Right lung (tissue), 5 donors: ENCODE results near the gene ZFHX3. TPM values are rescaled to one million over a fixed set of nuclear protein-coding genes. Genes with fewer than 3 reads are reported as not detected.

ENCODE experiments used
- DNase-seq, 2 donors: peaks; one replicate each; pipeline ENCODE4 v3.0.0-alpha.2; 2013
- polyA plus RNA-seq, 5 donors: library from polyadenylated mRNA; unstranded; fragments of 120-200 nt; gene quantifications; one replicate each; pipeline versions ENCODE4 v1.2.1 to v1.2.3, GENCODE V29; 2013; ENCODE audit warnings: inconsistent platforms in 1 of 5, low replicate concordance in 1 of 5; ENCODE audit not compliant: insufficient read length in 5 of 5, insufficient read depth in 1 of 5

The ZFHX3 gene
- polyA plus RNA-seq, 5 donors: 20.7 to 34.7 (median 26.6) TPM

DNA sequence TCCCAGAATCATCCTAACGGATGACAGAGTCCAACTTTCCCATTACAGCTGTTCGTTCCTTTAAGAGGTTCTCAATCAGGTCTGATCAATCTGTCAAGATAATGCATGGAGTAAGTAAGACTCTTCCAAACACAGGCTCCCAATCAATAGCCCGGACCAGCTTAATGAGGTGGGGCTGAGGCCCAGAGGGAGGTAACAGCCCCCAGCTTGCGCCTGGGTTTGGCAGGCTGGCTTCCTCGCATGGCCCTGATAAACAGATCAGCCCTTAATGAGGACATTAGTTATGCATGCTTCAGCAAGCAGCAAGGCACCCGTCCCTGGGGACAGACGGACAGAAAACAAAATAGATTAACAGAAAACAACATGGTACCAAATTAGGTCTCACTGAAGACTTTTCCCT lies 145.7 kb downstream of the ZFHX3 start:
- no peak for DNase-seq

DNA sequence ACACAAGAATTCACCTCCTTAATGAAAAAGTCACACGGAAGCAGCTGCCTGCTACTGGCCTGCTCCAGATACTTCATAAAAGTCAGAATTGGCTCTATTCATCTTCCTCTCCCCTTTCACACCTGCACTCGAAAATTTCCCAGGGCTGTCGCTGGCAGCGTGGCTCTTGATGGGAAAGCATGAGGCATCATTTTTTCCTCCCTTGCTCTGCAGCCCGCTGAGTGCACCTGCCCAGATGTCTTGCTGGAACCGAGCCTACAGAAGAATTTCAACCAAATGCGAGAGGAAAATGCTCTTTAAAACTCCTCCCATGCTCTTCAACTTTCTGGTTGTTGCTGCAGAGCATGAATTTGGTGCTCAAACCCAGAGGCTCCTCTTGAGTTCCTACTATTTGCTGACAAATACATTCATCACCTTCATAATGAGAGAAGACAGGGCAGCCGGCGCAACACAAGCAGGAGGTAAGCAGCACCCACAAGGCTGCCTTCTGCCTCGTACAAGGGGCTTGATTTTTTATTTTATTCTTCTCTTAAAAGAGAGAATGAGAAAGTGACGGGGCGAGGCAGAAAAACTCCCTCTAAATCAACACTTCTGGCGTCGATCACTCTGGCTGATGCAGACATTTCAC lies 146.8 kb downstream of the ZFHX3 start:
- DNase-seq: no peak

DNA sequence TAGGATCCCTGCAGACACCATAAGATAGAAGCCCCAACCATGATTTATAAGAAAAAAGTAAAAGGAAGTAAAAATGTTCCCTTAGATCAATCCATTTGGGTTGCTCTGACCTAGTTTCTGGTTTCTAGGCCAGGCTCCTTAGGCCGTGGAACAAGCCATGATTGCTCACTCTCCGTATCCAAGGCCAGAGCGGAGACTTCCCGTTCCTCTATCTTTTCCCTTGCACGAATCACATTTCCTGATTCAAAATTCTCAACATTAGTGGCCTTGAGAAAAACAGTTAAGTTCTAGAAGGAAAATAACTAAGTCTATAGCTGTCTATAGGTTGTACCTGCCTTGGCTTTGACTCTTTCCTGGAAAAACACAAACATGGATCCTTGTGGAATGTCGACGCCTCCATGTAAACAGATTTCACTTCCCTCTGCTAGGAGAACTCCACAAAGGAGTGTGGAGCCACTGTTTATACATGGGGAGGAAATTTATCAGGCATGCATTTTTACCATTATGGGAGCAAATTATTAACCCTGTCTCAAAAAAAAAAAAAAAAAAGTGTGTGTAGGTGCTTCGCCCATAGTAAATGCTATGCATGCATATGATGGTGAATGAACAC lies 149.6 kb downstream of the ZFHX3 start:
- DNase-seq: no peak

DNA sequence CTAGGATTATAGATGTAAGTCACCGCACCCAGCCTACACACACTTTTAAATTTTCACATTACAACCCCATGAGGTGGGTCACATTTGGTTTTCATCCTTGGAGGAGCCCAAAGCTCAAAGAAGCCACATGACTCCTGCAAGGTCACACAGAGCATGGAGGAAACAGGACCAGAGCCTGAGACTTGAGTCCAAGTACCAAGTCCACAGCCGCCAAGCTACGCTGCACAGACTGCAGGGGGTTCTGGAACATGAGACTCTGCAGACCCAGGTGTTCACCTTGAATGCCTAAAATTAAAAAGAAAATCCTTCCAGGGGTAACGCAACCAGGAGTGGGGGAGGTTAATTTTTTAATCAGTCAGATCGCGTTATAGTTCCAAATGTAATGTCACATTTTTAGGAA lies 150.2 kb downstream of the ZFHX3 start:
- DNase-seq: no peak

DNA sequence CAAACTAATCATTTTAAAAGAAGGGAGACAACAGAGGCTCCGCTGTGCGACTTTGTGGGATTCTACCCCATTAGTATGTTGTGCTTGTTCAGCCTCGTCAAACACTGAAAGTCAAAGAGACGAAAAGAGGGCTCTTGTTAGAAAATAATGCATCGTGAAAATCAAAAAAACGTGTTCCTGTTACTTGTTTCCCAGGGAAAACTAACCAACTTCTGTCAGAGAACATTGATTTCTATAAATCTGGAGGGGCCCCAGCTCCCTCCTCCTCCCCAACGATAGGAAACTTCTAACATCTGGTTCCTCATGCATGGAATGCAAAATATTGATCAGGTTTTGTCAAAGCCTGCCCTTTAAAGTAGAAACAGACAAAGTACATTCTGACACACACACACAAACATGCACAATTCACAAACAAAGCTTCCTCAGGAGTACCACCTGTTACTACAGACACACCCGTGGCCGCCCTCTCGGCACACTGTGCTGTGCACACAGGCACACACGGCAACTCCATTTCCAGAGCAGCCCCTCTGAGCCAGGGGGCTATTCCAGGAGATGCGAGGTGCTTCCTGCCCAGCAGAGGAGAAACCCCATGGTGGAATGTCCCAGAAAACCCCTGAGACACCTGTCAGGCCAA lies 151.3 kb downstream of the ZFHX3 start:
- no peak for DNase-seq

DNA sequence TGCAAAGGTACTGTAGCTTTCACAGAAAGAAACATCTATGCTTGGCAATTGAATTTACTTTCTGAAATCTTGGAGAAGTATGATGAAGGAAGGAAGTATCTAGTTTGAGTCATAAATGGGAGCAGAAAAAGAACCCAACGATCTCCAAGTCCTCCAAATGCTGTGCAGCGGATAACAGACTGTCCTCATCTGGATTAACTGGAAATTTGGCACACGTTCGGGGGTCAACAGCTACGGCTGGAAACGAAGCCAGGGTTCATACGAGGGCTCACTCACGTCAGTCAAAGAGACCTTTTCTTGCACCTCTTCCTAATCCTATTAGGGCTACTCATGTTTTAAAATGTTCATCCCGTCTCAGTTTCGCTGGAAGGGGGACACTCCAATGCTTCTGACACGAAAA lies 152.0 kb downstream of the ZFHX3 start:
- DNase-seq: no peak

DNA sequence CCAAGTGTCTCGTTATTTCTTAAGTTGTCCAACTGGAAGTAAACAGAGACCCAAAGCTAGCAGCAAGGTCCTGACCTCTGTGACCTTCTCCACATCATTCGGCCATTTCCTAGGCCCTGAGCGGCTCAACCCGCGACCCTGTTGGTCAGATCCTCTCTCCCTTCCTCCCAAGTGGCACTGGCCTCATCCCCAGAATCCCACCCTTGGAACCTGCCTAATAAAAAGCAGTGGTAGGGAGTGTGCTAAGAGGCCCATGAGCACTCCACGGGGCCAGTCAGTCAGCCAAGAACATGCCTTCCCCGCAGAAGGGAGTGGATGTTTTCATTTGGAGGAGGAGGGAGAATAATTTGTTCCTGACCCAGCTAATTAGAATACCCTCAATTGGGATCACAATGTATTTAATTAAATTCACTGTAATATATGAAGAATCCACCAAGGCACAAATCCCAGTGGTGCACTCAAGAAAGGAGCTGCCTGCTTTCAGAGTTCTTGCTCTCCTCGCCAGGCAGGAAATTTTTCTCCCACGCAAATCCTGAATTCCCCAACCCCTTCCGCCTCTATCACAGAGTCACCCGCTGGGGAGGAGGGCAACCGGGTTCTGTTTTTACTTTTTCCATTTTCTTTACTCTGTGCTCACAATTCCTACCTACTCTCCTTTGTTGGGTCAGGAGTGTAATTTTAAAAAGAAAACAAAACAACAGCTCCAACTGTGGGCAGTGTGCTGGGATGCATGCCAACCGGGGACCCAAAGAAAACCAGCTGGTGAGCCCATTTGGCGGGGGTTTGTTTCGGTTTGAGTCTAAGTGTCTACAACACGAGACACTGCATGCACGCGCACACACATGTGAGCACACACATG lies 153.4 kb downstream of the ZFHX3 start:
- no peak for DNase-seq

DNA sequence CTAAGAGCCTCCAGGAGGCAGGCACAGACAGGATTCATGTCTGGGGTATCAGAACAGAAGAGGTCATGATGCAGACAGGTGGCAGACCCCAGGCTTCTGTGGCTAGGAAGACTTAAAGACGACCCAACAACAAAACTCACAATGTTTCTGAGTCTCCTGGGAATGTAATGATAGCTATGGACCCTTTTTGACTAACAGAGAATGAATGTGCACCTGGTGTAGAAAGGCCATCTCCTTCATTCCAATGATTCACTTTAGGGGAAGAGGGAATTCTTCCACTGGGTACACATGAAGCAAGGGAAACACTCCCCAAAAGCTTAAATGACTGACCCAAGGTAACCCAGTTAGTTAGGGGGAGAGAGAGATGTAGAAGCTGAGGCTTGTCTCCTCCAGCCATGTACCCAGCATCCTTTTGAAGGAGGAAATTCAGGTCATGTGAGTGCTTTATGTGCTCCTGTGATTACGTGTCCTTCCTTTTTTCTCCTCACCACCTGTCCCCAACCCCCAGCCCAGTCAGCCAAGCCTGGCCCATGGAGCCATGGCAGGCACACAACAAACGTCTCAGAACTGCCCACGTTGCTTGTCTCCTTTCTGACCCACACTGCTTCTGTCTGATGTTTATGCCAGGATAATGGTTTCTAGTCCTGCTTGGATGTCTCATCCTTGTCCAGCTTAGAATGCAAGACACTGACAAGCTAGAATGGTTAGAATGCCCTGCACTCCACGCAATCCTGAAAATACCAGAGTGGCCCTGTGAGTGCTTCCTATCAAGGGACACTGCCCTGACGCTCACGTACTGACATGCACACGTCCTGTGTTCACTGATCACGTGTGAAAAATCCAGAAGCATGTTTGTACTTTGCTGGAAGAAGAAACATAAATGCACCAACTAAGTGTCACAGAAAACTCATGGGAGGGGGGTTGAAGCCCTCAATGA lies 156.4 kb downstream of the ZFHX3 start:
- no peak for DNase-seq

DNA sequence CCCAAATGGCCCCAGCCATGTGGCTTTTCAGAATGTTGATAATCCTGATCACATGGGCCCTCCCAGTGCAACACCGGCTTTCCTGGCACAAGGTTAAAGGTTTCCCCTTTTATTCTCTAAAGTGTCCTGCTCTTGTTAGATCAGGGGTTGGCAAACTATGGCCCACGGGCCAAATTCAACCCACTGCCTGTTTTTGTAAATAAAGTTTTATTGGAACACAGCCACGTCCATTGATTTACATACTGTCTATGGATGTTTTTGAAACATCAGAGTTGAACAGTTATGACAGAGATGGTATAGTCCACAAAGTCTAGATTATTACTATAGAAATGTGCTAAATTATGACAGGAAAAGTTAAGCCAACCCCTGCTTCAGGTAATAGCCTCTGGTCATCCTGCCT lies 157.3 kb downstream of the ZFHX3 start:
- no peak for DNase-seq

DNA sequence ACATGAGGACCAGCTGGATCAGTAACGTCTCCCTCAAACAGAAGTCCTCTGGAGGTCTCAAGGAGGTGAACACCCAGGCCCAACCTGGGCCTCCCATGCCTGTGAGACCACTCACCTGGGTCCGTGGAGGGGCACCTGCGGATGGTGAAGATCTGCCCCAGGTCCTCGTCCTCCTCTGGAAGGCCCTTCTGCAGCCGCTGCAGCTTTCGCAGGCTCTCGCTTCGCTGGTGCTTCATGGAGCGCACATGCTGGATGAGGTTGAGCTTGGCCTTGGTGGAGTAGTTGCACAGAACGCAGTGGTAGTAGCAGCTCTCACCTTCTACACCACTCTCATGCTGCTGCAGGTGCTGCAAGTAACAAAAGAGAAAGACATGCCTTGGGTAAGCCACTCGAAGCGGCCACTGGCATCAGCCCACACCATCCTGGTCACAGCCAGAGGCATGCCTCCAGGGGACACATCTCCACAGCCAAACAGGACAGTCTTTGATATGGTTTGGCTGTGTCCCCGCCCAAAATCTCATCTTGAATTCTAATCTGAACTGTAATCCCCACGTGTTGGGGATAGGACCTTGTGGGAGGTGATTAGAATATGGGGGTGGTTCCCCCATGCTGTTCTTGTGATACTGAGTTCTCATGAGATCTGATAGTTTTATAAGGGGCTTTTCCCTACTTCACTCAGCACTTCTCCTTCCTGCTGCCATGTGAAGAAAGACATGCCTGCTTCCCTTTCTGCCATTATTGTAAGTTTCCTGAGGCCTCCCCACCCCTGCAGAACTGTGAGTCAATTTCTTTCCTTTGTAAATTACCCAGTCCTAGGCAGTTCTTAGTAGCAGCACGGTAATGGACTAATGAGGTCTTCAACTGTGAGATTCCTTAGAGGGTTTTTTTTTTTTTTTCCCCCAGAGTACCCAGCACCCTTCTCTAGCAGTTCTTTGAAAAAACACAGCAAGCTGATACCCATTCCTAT lies 158.0 kb downstream of the ZFHX3 start:
- no peak for DNase-seq

DNA sequence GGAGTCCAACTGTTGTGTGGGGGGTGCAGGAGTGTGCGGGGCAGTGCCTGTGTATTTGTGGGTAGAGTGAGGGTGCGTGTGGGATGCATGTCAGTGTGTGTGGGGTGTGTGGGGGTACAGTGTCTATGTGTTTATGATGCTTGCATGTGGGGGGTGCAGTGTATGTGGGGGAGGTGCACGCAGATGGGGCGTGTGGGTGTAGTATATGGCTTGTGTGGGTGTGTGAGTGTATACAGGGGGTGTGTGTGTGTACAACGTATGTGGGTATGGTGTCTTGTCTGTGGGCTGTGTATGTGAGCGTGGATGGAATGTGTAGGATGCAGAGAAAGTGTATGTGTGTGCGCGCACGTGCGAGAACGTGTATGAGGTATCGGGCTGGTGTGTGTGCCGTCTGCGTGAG lies 160.4 kb downstream of the ZFHX3 start:
- DNase-seq: no peak

DNA sequence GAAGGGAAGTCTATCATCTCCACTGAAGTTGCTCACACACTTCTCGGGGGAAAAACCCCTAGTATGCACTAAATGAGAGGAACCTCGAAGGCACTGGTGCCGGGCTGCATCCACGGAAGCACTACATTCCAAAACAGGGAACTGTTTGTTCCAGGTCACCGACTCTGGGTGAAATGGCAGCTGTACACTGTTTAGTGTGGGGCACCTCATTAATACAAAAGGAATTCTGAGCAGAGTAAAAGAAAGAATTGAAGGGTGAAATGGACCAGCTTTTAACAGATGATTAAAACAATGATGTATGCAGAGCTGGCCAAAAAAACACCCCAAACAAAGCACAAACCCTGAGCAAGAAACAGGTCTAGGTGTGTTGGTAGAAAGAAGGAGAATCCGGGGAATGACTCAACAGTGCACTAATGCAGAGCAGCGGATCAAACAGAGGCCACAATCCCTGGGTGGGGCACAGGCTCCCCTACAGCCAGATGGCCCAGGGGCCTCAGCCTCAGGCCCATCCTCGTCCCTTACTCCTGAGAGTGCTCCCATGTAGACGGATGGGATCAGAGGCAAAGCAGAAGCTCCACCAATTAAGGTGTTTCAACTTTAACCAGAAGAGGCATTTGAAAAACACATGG lies 161.5 kb downstream of the ZFHX3 start:
- no peak for DNase-seq

DNA sequence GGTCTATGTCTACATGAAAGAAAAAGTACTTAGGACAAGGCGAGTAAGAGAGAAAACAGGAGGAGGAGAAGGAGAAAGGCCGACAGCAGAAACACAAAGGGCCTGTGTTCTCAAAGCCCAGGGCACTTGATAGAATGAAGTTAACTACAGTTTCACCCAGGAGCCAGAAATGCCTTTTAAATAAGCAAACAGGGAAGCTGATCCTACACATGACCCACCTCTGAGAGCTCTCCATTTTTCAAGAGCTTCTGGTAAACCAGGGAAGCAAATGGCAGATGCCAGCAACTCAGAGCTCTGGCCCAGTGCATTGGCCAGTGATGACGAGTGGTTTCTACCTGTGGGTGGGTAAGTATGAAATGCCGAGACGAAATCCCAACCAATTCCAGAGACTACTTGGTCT lies 163.4 kb downstream of the ZFHX3 start:
- peak in 1 of 2 donors; percentile 37 for DNase-seq

DNA sequence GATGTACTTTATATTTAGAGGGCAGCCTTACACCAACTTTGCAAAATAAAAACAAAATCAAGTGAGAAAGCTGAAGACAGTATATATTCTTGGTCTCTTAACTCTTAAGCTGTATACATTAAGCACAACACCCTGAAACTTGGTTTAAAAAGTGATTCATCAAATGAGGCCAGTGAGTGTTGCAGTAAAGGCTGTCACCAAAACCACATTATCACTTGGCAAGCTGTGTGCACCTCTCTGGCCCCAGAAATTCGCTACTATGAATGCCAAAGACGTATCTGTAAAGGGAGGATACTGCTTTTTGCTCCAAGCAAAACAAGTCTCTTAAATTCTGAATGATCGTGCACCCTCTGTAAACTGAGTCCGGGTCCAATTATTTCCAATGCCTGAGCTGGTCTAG lies 163.9 kb downstream of the ZFHX3 start:
- no peak for DNase-seq

DNA sequence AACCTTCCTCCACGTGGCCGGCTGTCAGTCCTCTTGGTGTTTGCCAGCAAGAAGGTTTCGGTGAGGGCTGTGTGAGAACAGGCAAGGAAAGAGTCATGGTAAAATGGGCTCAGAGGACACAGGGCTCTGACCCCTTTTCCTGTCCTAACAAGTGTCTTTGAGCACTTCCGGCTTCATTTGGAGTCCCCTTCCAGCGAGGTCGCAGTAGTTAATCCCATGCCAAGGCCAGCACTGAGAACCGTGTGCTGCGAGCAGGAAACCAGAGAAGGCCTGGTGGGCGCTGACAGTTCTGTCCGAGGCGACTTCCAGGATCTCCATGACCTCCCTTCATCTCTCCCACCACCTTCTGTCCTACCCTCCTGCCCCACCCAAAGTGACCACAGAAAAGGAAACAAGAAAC lies 168.1 kb downstream of the ZFHX3 start:
- no peak for DNase-seq

DNA sequence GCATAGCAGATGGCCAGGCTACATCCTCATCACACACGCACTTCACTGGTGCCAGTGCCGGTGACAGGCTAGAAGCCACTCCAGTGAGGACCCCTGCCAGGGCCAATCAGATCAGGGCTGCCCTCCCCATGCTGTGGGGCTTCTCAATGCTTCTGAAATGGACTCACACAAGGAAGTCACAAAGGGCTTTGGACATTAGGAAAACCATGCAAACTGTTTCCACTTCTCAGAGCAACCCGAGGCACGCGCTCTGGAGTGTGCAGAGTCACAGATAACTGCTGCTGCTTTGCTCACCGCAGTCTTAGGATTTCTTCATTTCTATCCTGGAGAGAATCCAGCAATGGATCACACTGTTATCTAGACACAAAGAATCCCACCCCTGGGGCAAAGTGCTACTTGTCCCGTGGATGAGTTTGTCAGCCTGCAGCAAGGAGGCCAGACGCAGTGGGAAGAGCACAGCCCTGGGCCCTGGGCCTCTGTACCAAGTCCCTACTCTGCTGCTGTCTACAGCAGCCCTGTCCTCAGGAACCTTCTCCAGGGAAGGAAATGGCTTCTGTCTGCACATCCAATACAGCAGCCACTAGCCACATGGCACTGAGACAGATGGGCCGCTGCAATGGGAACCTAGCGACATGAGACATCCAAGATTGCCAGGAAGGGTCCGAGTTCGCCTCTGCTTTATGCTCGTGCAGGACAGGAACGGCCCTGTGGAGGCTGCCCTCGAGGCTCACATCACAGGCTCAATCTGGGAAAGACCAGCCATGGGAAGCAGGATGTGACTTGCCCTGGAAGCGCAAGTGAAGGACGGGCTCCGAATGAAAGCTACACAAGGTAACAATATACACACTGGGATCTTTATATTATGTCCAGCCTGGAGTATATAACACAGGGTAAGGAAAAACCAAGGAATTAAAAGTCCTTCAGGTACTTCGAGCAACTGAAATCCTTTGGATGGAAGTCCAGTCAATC lies 169.3 kb downstream of the ZFHX3 start:
- no peak for DNase-seq

DNA sequence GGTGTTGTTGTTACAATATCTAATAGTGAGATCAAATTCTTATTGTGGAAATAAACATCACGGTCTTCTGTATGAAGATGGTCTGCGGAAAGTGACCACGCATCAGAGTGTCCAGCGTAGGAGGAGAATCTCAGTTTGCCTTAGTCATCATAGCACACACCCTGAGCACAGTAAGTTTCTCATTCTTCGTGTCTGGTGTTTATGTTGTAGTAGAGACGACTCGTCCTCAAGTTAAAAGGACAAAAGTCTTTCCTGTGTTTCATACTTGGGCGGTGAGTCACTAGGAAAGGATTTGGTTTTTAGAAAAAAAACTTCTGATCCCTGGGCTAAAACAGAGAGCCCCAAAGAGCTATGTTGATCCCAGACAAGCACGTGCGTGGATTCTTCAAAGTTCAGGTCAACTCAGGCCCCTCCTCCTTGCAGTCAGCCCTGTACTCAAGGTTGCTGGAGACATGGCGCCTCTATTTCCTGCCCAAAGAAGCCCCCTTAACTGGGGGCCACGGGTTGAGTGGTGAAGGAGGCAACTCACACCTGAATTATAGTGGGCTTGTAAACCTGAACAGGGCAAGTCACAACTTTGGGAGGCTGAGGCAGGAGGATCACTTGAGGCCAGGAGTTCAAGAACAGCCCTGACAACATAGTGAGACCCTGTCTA lies 170.4 kb downstream of the ZFHX3 start:
- no peak for DNase-seq

DNA sequence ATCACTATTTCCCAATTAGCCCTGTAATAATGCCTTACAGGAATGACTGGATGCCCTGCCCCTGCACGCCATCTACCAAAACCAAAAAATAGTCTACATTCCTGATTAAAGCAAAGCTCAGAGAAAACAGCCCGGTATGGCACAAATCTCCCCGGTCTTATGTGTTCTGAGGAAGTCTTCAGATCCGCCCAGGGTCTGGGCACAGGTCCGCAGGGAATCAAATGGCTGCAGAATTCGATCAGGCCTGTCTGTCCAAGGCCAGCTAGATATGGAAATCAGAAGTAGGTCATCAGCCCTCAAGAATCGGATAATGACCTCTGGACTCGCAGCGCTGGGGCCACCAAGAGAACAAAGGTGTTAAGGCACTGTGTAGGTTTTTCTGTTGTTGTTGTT lies 171.0 kb downstream of the ZFHX3 start:
- DNase-seq: no peak
